Osteocyte (in vitro differentiated cells): ENCODE results near the gene SELENOK. TPM values are rescaled to one million over a fixed set of nuclear protein-coding genes. Genes with fewer than 3 reads are reported as not detected.

Source experiments
- DNase-seq: peaks from one replicate; pipeline ENCODE4 v3.0.0; 2021; ENCODE audit warnings: mixed read lengths; ENCODE audit not compliant: unreplicated experiment; ENCODE audit errors: extremely low spot score
- H3K27ac Mint-ChIP-seq: one replicate; pipeline ENCODE4 v1.8.0; 2021; ENCODE audit warnings: mild to moderate bottlenecking, mixed read lengths; ENCODE audit not compliant: unreplicated experiment
- H3K27me3 Mint-ChIP-seq: one replicate; pipeline ENCODE4 v1.8.0; 2021; ENCODE audit warnings: mixed read lengths; ENCODE audit not compliant: unreplicated experiment
- H3K36me3 Mint-ChIP-seq: one replicate; pipeline ENCODE4 v1.8.0; 2021; ENCODE audit warnings: mixed read lengths; ENCODE audit not compliant: unreplicated experiment
- H3K4me1 Mint-ChIP-seq: one replicate; pipeline ENCODE4 v1.8.0; 2021; ENCODE audit warnings: mixed read lengths; ENCODE audit not compliant: unreplicated experiment
- H3K4me3 Mint-ChIP-seq: one replicate; pipeline ENCODE4 v1.8.0; 2021; ENCODE audit warnings: mild to moderate bottlenecking, moderate library complexity, mixed read lengths; ENCODE audit not compliant: unreplicated experiment
- H3K9me3 Mint-ChIP-seq: one replicate; pipeline ENCODE4 v1.8.0; 2021; ENCODE audit warnings: mixed read lengths; ENCODE audit not compliant: unreplicated experiment
- CTCF ChIP-seq: fragments of 200-600 bp; sonication (generic); IDR thresholded peaks from 2 replicates; pipeline ENCODE4 v1.5.0; 2021; ENCODE audit warnings: antibody characterized with exemption, mild to moderate bottlenecking, moderate library complexity
- total RNA-seq: library from RNA; stranded (reverse); gene quantifications from 2 replicates; pipeline ENCODE4 v1.2.1, GENCODE V29; 2021

SELENOK gene
- total RNA-seq, 1 donor from 2014 or later: 32.8 TPM

- TF ChIP-seq CTCF: no peak
- Mint-ChIP-seq H3K4me3 (no peak overlapping the region), H3K36me3 (peaks cover 26% of the 10 kb centered on the region), H3K4me1 (no peaks in the 10 kb centered on the region), H3K27me3 (no peaks in the 10 kb centered on the region), H3K27ac (no peak overlapping the region), H3K9me3 (no peaks in the 10 kb centered on the region)
- DNase-seq: no peak
Observed at GRCh38 chr3:53859178-53859577, 32.5 kb downstream of the SELENOK start.

- Mint-ChIP-seq H3K4me3 (no peak overlapping the region), H3K9me3 (no peaks in the 10 kb centered on the region), H3K4me1 (no peaks in the 10 kb centered on the region), H3K27ac (no peak overlapping the region), H3K36me3 (peaks cover 23% of the 10 kb centered on the region), H3K27me3 (no peaks in the 10 kb centered on the region)
- no peak for TF ChIP-seq CTCF
- no peak for DNase-seq
Observed at GRCh38 chr3:53858096-53858741, 33.4 kb downstream of the SELENOK start.

GRCh38 chr3:53856964-53857363 lies 34.7 kb downstream of the SELENOK start:
- Mint-ChIP-seq H3K4me3 (no peak overlapping the region), H3K27me3 (no peaks in the 10 kb centered on the region), H3K4me1 (no peaks in the 10 kb centered on the region), H3K36me3 (peaks cover 14% of the 10 kb centered on the region), H3K9me3 (no peaks in the 10 kb centered on the region), H3K27ac (no peak overlapping the region)
- no peak for TF ChIP-seq CTCF
- no peak for DNase-seq

GRCh38 chr3:53850895-53851294 lies 40.8 kb downstream of the SELENOK start:
- DNase-seq: no peak
- Mint-ChIP-seq H3K4me3 (no peak overlapping the region), H3K4me1 (peaks cover 3% of the 10 kb centered on the region), H3K36me3 (no peaks in the 10 kb centered on the region), H3K27ac (no peak overlapping the region), H3K9me3 (no peaks in the 10 kb centered on the region), H3K27me3 (peaks cover 18% of the 10 kb centered on the region)
- no peak for TF ChIP-seq CTCF

GRCh38 chr3:53849916-53850315 lies 41.7 kb downstream of the SELENOK start:
- no peak overlapping the region for H3K27ac Mint-ChIP-seq
- no peak for DNase-seq
- H3K9me3 Mint-ChIP-seq: no peaks in the 10 kb centered on the region
- H3K4me3 Mint-ChIP-seq: no peak overlapping the region
- H3K4me1 Mint-ChIP-seq: peaks cover 5% of the 10 kb centered on the region
- no peaks in the 10 kb centered on the region for H3K36me3 Mint-ChIP-seq
- no peak for TF ChIP-seq CTCF
- peaks cover 18% of the 10 kb centered on the region for H3K27me3 Mint-ChIP-seq
